OCI-LY3 (cell line): Measurements from ENCODE around the gene ST8SIA4.

Source experiments
- CTCF ChIP-seq: fragments of 200-600, 300-600 bp; sonication (generic); IDR thresholded peaks from 2 replicates; pipeline ENCODE4 v1.5.1; 2014; ENCODE audit warnings: antibody characterized with exemption, low read length, low read depth
- EZH2phosphoT487 ChIP-seq: fragments of 200-600 bp; shearing (Covaris generic); IDR thresholded peaks from 2 replicates; pipeline ENCODE4 v1.6.1; 2018; ENCODE audit warnings: antibody characterized with exemption, mixed run types, low read depth

- TF ChIP-seq CTCF (no peak), EZH2phosphoT487 (no peak)
Observed at GRCh38 chr5:100768221-100768620, 134.9 kb downstream of the ST8SIA4 start.
